HepG2 (cell line): ENCODE measurements around the gene MYRFL. TPM values are rescaled to one million over a fixed set of nuclear protein-coding genes. Genes with fewer than 3 reads are reported as not detected.
A peak's percentile ranks its signal among the peaks of the same experiment; 100 is the strongest.

Experiments
- ATAC-seq: fragments of 200-7000 bp; cut with Tn5 transposase; 3 replicates; pipeline ENCODE4 v1.9.1; 2020; ENCODE audit warnings: mild to moderate bottlenecking, moderate library complexity
- BruUV-seq: library from RNA; stranded (reverse); fragments of 400-500 nt; replicated peaks from 2 replicates; lab custom pipeline; 2021; lab: Mats Ljungman, UMichigan
- CTCF ChIA-PET: fragments of 300-600 bp; formaldehyde crosslinking; extraction: SDS; loops from one replicate; lab custom pipeline; 2021; ENCODE audit warnings: low total read pairs, inconsistent platforms, low intra/inter-chr PET ratio; lab: Yijun Ruan, JAX
- POLR2A ChIA-PET: fragments of 350-600 bp; sonication (Branson Sonifier 250); formaldehyde crosslinking; loops from one replicate; lab custom pipeline; 2020; ENCODE audit warnings: antibody characterized with exemption, inconsistent platforms; lab: Yijun Ruan, JAX
- DNase-seq: peaks from one replicate; pipeline ENCODE4 v3.0.0-alpha.2; 2015; ENCODE audit warnings: low spot score
- FAIRE-seq: peaks from 3 replicates; lab custom pipeline; 2011; peaks lifted over from hg19 to GRCh38; lab: Jason Lieb, UNC
- H2AFZ ChIP-seq: one replicate; pipeline ENCODE4 v1.6.1; 2011; ENCODE audit warnings: low read length, inconsistent platforms
- H3K27ac ChIP-seq: fragments of 300-600 bp; 3 replicates; pipeline ENCODE4 v1.8.0; 2011; ENCODE audit warnings: mixed run types, mild to moderate bottlenecking, mixed read lengths, low read length, inconsistent platforms; ENCODE audit not compliant: insufficient read depth; ENCODE audit errors: extremely low read length
- H3K27me3 ChIP-seq, 2 experiments: fragments of 200-600 bp in 1 of 2; 2 replicates in 1 of 2; 3 replicates in 1 of 2; pipeline versions ENCODE4 v1.6.0 to v1.8.0; 2011; ENCODE audit warnings: low read length in 2 of 2, mild to moderate bottlenecking in 2 of 2, moderate library complexity in 2 of 2, inconsistent platforms in 1 of 2; ENCODE audit not compliant: insufficient read depth in 2 of 2, control insufficient read depth in 1 of 2
- H3K36me3 ChIP-seq, 2 experiments: fragments of 200-600 bp in 1 of 2; replicated peaks in 1 of 2; 2 replicates in 1 of 2; 3 replicates in 1 of 2; pipeline versions ENCODE4 v1.5.1 to v1.8.0; 2011; ENCODE audit warnings: low read length in 2 of 2, inconsistent platforms in 1 of 2; ENCODE audit not compliant: insufficient read depth in 2 of 2, control insufficient read depth in 1 of 2
- H3K4me1 ChIP-seq: 2 replicates; pipeline ENCODE4 v1.5.1; 2012; ENCODE audit warnings: low read length, inconsistent platforms; ENCODE audit not compliant: insufficient read depth
- H3K4me2 ChIP-seq: 2 replicates; pipeline ENCODE4 v1.6.0; 2011; ENCODE audit warnings: low read depth, low read length, inconsistent platforms
- H3K4me3 ChIP-seq, 3 experiments: fragments of 200-600 bp in 1 of 3; sonication (generic), shearing (Covaris generic) in 1 of 3; replicated peaks in 1 of 3; 2 replicates each; pipeline ENCODE4 v1.5.1; 2011 to 2016; ENCODE audit warnings: low read length in 3 of 3, inconsistent platforms in 2 of 3, low read depth in 2 of 3, mild to moderate bottlenecking in 2 of 3, control low read depth in 1 of 3, mixed read lengths in 1 of 3; ENCODE audit not compliant: insufficient read depth in 1 of 3
- H3K79me2 ChIP-seq: one replicate; pipeline ENCODE4 v1.6.1; 2011; ENCODE audit warnings: low read length, inconsistent platforms; ENCODE audit not compliant: insufficient read depth
- H3K9ac ChIP-seq: 2 replicates; pipeline ENCODE4 v1.6.0; 2011; ENCODE audit warnings: mild to moderate bottlenecking, low read depth, low read length, inconsistent platforms; ENCODE audit not compliant: insufficient read depth
- H3K9me3 ChIP-seq: 2 replicates; pipeline ENCODE4 v1.5.1; 2012; ENCODE audit warnings: mild to moderate bottlenecking, low read length
- H4K20me1 ChIP-seq: 2 replicates; pipeline ENCODE4 v1.6.0; 2011; ENCODE audit warnings: inconsistent platforms, mild to moderate bottlenecking, low read length, moderate library complexity; ENCODE audit not compliant: insufficient read depth
- CBFB ChIP-seq: sonication (generic); formaldehyde crosslinking; IDR thresholded peaks from 2 replicates; pipeline ENCODE4 v1.4.0; 2020; ENCODE audit warnings: missing genetic modification reagents
- CBX1 ChIP-seq: IDR thresholded peaks from one replicate; pipeline ENCODE4 v1.6.1; 2016; ENCODE audit warnings: antibody characterized with exemption, low read depth
- CHCHD3 ChIP-seq: sonication (generic); formaldehyde crosslinking; IDR thresholded peaks from 2 replicates; pipeline ENCODE4 v1.8.0; 2022; ENCODE audit warnings: mild to moderate bottlenecking, missing genetic modification reagents, moderate library complexity
- STAG1 ChIP-seq: sonication (generic); formaldehyde crosslinking; IDR thresholded peaks from 2 replicates; pipeline ENCODE4 v1.4.0; 2020; ENCODE audit warnings: missing genetic modification reagents
- SUZ12 ChIP-seq: fragments of 150-350 bp; IDR thresholded peaks from 2 replicates; pipeline ENCODE4 v1.6.1; 2014; ENCODE audit warnings: low read depth, low read length
- ZMYM2 ChIP-seq: sonication (generic); formaldehyde crosslinking; IDR thresholded peaks from 2 replicates; pipeline ENCODE4 v1.8.0; 2022; ENCODE audit warnings: mild to moderate bottlenecking, missing genetic modification reagents
- WGBS: methylation state at CpG from one replicate; pipeline ENCODE4 v1.1.6; 2017; ENCODE audit warnings: low lambda C conversion rate; 5-methylcytosine and 5-hydroxymethylcytosine counted together
- in situ Hi-C: cut with HindIII; loops from 2 replicates; pipeline ENCODE4 v1.10.0; 2017; ENCODE audit warnings: low pct_unique_long_range_greater_than_20kb; ENCODE audit not compliant: extremely low pct_ligation_motif_present
- intact Hi-C: fragments of 100-400 bp; cut with micrococcal nuclease; formaldehyde crosslinking; loops from one replicate; pipeline ENCODE4 v1.10.0; 2022; ENCODE audit not compliant: unreplicated experiment
- polyA plus RNA-seq, 8 experiments: library from polyadenylated mRNA; depleted of rRNA in 3 of 8; stranded (reverse) in 7 of 8; unstranded in 1 of 8; fragments of >200 nt; fragmentation: Illumina TruSeq in 4 of 8; extraction: Trizol in 4 of 8; gene quantifications; 2 replicates each; pipeline versions ENCODE4 v1.2.1 to v1.2.3, GENCODE V29; 2011 to 2016; ENCODE audit warnings: low read depth in 4 of 8, missing spikeins in 1 of 8, mixed read lengths in 1 of 8; ENCODE audit not compliant: insufficient read depth in 1 of 8
- total RNA-seq, 5 experiments: library from RNA; depleted of rRNA; stranded (reverse); fragments of >200 nt; fragmentation: Illumina TruSeq; extraction: Trizol; gene quantifications; 2 replicates each; pipeline ENCODE4 v1.2.3, GENCODE V29; 2016; ENCODE audit warnings: low read depth in 1 of 5
- TF ChIP-seq, protein P1 (sequence below): sonication (generic); formaldehyde crosslinking; IDR thresholded peaks from 2 replicates; pipeline ENCODE4 v1.9.0; 2022; ENCODE audit warnings: low read depth, missing genetic modification reagents
- TF ChIP-seq, protein P2 (sequence below), 2 experiments: sonication (generic) in 1 of 2; formaldehyde crosslinking in 1 of 2; IDR thresholded peaks; 2 replicates each; pipeline versions ENCODE4 v1.4.0 to v1.6.1; 2018 to 2020; ENCODE audit warnings: missing genetic modification reagents in 2 of 2, borderline replicate concordance in 1 of 2, low read depth in 1 of 2, mild to moderate bottlenecking in 1 of 2, missing biosample characterization in 1 of 2
- TF ChIP-seq, protein P3 (sequence below): IDR thresholded peaks from 2 replicates; pipeline ENCODE4 v1.6.1; 2012; ENCODE audit warnings: low read depth, low read length, improper control_type of control experiment
- TF ChIP-seq, protein P4 (sequence below): sonication (generic); formaldehyde crosslinking; IDR thresholded peaks from 2 replicates; pipeline ENCODE4 v1.5.0; 2020; ENCODE audit warnings: mild to moderate bottlenecking, missing genetic modification reagents, moderate library complexity
- TF ChIP-seq, protein P5 (sequence below): sonication (generic); formaldehyde crosslinking; IDR thresholded peaks from 2 replicates; pipeline ENCODE4 v1.4.0; 2020; ENCODE audit warnings: mild to moderate bottlenecking, missing genetic modification reagents

MYRFL gene
- total and polyA plus RNA-seq, 2 of the 13 experiments (the other 11 are each of a cell fraction or from before 2014, with no cell fraction given): 0.09 to 0.11 TPM

DNA sequence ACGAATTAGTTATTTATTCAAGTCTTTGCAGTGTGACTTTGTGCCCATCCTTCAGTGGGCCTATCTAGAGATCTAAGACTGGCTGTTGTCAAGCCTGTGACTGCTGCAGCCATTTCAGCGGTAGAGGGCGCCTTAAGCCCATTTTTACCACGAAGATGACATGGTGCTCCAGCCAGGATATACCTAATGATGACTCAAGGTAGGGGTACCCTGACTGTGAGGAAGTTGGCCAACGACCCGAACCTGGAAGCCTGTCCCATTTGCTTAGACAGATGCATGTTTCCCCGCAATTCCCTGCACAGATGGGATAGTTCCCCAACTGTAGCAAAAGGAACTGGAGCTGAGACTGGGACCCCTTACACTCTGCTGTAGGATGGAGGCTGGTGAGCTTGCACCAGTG lies 45.1 kb upstream of the MYRFL start:
- POLR2A ChIA-PET: no interaction called here
- H2AFZ ChIP-seq: no peak overlapping the region
- H4K20me1 ChIP-seq: no peaks in the 10 kb centered on the region
- H3K79me2 ChIP-seq: no peaks in the 10 kb centered on the region
- intact Hi-C loops: no loop called here
- CTCF ChIA-PET: no interaction called here
- peak; percentile 71 for ATAC-seq
- no peak overlapping the region for H3K4me3 ChIP-seq
- BruUV-seq: no TSS peak
- 53% methylated on average over 4 of the region's 7 CpGs for WGBS
- H3K9me3 ChIP-seq: no peaks in the 10 kb centered on the region
- no peak overlapping the region for H3K4me2 ChIP-seq
- DNase-seq: no peak
- H3K27ac ChIP-seq: no peak overlapping the region
- in situ Hi-C loops: no loop called here
- no peak for FAIRE-seq
- H3K9ac ChIP-seq: no peak overlapping the region
- H3K4me1 ChIP-seq: no peaks in the 10 kb centered on the region
- TF ChIP-seq, protein P1, sequence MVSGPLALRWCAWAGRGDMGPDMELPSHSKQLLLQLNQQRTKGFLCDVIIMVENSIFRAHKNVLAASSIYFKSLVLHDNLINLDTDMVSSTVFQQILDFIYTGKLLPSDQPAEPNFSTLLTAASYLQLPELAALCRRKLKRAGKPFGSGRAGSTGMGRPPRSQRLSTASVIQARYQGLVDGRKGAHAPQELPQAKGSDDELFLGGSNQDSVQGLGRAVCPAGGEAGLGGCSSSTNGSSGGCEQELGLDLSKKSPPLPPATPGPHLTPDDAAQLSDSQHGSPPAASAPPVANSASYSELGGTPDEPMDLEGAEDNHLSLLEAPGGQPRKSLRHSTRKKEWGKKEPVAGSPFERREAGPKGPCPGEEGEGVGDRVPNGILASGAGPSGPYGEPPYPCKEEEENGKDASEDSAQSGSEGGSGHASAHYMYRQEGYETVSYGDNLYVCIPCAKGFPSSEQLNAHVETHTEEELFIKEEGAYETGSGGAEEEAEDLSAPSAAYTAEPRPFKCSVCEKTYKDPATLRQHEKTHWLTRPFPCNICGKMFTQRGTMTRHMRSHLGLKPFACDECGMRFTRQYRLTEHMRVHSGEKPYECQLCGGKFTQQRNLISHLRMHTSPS (CRISPR knock-in tag): no peak
- TF ChIP-seq CBFB (CRISPR knock-in tag) (no peak), STAG1 (CRISPR knock-in tag) (peak; percentile 55), CBX1 (no peak), ZMYM2 (CRISPR knock-in tag) (no peak), CHCHD3 (CRISPR knock-in tag) (no peak), SUZ12 (no peak)
- TF ChIP-seq, protein P2, sequence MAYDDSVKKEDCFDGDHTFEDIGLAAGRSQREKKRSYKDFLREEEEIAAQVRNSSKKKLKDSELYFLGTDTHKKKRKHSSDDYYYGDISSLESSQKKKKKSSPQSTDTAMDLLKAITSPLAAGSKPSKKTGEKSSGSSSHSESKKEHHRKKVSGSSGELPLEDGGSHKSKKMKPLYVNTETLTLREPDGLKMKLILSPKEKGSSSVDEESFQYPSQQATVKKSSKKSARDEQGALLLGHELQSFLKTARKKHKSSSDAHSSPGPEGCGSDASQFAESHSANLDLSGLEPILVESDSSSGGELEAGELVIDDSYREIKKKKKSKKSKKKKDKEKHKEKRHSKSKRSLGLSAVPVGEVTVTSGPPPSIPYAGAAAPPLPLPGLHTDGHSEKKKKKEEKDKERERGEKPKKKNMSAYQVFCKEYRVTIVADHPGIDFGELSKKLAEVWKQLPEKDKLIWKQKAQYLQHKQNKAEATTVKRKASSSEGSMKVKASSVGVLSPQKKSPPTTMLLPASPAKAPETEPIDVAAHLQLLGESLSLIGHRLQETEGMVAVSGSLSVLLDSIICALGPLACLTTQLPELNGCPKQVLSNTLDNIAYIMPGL (CRISPR knock-in tag; IDR thresholded peaks at IDR 0.05; ENCODE audit: borderline replicate concordance in 1 of 2, low read depth in 1 of 2): no peak
- TF ChIP-seq, protein P3, sequence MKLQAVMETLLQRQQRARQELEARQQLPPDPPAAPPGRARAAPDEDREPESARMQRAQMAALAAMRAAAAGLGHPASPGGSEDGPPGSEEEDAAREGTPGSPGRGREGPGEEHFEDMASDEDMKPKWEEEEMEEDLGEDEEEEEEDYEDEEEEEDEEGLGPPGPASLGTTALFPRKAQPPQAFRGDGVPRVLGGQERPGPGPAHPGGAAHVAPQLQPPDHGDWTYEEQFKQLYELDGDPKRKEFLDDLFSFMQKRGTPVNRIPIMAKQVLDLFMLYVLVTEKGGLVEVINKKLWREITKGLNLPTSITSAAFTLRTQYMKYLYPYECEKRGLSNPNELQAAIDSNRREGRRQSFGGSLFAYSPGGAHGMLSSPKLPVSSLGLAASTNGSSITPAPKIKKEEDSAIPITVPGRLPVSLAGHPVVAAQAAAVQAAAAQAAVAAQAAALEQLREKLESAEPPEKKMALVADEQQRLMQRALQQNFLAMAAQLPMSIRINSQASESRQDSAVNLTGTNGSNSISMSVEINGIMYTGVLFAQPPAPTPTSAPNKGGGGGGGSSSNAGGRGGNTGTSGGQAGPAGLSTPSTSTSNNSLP: no peak
- TF ChIP-seq, protein P4, sequence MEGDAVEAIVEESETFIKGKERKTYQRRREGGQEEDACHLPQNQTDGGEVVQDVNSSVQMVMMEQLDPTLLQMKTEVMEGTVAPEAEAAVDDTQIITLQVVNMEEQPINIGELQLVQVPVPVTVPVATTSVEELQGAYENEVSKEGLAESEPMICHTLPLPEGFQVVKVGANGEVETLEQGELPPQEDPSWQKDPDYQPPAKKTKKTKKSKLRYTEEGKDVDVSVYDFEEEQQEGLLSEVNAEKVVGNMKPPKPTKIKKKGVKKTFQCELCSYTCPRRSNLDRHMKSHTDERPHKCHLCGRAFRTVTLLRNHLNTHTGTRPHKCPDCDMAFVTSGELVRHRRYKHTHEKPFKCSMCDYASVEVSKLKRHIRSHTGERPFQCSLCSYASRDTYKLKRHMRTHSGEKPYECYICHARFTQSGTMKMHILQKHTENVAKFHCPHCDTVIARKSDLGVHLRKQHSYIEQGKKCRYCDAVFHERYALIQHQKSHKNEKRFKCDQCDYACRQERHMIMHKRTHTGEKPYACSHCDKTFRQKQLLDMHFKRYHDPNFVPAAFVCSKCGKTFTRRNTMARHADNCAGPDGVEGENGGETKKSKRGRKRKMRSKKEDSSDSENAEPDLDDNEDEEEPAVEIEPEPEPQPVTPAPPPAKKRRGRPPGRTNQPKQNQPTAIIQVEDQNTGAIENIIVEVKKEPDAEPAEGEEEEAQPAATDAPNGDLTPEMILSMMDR (CRISPR knock-in tag): peak; percentile 61
- TF ChIP-seq, protein P5, sequence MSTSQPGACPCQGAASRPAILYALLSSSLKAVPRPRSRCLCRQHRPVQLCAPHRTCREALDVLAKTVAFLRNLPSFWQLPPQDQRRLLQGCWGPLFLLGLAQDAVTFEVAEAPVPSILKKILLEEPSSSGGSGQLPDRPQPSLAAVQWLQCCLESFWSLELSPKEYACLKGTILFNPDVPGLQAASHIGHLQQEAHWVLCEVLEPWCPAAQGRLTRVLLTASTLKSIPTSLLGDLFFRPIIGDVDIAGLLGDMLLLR (CRISPR knock-in tag): no peak
- no peaks in the 10 kb centered on the region for H3K36me3 ChIP-seq
- no peaks in the 10 kb centered on the region for H3K27me3 ChIP-seq
